ENCODE measurements around the gene ERC2.

DNA sequence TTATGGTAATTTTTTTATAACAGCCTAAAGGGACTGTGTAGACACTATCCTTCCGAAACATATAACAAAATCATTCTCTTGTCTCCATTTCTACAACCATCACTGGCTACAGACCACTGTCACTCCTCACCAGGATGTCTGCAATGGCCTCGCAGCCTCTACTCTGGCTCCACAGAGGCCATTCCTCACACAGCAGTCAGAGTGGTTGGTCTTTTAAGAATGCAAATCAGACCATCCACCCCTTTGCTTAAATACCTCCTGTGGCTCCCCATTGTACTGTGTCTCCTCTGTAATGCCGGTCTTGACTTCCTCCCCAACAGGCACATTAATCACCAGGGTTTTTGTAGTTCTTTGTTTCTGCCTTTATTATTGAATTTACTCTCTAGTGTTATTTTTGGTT, 344.8 kb downstream of the ERC2 start:
- TF ChIP-seq, protein P1, sequence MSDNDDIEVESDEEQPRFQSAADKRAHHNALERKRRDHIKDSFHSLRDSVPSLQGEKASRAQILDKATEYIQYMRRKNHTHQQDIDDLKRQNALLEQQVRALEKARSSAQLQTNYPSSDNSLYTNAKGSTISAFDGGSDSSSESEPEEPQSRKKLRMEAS (IDR thresholded peaks at IDR 0.05; ENCODE audit: low read depth, low read length) = no peak
- TF ChIP-seq POLR2A (IDR thresholded peaks at IDR 0.05; ENCODE audit: extremely low read depth, insufficient read length) = no peak
- TF ChIP-seq, protein P2, sequence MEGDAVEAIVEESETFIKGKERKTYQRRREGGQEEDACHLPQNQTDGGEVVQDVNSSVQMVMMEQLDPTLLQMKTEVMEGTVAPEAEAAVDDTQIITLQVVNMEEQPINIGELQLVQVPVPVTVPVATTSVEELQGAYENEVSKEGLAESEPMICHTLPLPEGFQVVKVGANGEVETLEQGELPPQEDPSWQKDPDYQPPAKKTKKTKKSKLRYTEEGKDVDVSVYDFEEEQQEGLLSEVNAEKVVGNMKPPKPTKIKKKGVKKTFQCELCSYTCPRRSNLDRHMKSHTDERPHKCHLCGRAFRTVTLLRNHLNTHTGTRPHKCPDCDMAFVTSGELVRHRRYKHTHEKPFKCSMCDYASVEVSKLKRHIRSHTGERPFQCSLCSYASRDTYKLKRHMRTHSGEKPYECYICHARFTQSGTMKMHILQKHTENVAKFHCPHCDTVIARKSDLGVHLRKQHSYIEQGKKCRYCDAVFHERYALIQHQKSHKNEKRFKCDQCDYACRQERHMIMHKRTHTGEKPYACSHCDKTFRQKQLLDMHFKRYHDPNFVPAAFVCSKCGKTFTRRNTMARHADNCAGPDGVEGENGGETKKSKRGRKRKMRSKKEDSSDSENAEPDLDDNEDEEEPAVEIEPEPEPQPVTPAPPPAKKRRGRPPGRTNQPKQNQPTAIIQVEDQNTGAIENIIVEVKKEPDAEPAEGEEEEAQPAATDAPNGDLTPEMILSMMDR (IDR thresholded peaks at IDR 0.05; ENCODE audit: low read depth, low read length) = no peak

Data from NB4 (cell line).